GM18499 (cell line): ENCODE measurements around the gene TOP3B.
"Not testable (repeated sequence)": the region's sequence is repeated elsewhere in the genome, so short reads cannot be mapped to it uniquely, and the experiment has no call there.

ENCODE experiments used
- ATAC-seq: cut with Tn5 transposase; IDR thresholded peaks from one replicate; pipeline ENCODE4 v1.9.1; 2021; ENCODE audit warnings: moderate number of reproducible peaks; ENCODE audit not compliant: insufficient read depth, unreplicated experiment

Gene TOP3B

GRCh38 chr22:21947040-21948014, 35.3 kb downstream of the TOP3B start:
- no peak for ATAC-seq

DNA sequence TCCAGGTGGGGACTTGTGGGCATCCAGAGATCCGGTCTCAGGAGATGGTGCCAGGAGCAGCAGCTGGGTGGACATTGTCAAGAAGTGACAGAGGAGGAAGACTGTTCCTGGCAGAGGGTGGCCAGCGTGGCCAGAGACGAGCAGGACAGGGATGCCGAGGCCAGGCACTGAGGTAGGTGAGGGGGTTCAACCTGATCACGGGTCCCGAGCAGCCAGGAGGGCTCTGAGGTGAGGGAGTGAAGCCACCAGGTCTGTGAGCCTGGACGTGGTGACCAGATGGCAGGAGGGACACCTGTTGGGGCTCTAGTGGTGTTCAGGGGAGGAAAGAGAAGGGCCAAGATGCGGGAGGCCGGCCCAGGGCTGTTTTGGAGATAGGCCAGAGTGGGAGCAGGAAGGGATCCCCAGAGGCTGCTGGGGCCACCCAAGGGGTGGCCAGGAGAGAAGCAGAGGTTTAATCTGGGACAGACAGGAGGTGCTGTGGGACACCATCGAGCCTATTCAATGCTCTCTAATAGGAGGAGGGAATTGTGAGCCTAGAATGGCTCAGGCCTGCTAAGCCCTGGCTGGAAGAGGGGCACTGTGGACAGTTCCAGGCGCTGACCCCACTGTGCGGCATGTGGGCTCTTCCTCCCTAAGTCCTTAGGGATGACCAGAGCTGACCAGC, 36.2 kb downstream of the TOP3B start:
- no peak for ATAC-seq

- no peak for ATAC-seq
Observed at GRCh38 chr22:21945453-21946261, 36.9 kb downstream of the TOP3B start.

DNA sequence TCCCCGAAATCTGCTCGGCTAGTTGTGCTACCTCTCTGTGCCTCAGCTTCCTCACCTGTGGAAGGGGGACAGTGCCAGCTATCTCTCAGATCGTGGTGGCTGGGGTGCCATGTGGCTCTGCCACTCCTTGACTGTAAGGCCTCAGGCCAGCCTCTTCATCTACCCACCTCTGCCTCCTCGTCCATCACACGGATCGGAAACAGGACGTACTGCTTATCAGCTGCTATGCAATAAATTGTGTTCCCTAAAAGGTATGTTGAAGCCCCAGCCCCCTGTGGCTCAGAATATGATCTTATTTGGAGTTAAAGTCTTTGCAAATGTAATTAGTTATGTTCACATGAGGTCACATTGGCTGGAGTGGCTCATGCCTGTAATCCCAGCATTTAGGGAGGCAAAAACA, 37.7 kb downstream of the TOP3B start:
- no peak for ATAC-seq

DNA sequence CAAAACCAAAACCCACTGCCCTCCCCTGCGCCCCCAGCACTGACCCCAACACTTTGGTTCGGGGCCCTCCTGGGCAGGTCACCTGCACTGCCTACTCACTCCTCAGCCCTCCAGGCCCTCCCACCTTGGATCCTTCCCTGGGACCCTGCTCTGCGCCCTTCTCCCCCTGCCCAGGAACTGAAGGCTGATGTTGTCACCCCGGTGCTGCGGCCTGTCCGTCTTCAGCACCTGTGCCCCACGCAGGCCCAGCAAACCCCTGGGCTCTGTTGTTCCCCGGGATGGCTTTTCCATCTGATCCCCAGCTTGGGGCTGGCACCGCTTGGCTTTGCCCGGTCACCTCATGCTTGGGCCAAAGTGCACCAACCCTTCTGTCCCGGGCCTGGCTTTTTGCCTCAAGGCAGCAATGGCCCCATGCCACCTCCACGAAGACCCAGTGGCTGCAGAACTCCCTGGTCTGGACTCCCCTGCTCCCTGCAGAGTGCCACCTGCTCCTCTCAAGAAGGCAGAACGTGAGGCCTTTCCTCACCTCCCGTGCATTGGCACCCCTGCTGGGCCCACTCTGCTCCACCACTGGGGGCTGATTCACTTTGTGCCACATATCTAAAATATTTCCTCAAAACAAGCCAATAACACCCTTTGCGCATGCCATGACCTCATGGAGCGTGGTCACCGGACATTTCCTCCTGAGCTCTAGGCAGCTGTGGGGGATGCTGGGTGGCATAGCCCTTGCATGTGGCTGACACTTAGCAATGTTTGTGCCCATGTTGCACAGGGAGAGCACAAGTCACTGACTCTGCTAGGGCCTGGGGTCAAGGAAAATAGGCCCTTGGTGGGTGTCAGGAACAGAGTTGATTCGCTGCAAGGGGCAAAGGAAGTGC, 38.8 kb downstream of the TOP3B start:
- ATAC-seq = no peak

DNA sequence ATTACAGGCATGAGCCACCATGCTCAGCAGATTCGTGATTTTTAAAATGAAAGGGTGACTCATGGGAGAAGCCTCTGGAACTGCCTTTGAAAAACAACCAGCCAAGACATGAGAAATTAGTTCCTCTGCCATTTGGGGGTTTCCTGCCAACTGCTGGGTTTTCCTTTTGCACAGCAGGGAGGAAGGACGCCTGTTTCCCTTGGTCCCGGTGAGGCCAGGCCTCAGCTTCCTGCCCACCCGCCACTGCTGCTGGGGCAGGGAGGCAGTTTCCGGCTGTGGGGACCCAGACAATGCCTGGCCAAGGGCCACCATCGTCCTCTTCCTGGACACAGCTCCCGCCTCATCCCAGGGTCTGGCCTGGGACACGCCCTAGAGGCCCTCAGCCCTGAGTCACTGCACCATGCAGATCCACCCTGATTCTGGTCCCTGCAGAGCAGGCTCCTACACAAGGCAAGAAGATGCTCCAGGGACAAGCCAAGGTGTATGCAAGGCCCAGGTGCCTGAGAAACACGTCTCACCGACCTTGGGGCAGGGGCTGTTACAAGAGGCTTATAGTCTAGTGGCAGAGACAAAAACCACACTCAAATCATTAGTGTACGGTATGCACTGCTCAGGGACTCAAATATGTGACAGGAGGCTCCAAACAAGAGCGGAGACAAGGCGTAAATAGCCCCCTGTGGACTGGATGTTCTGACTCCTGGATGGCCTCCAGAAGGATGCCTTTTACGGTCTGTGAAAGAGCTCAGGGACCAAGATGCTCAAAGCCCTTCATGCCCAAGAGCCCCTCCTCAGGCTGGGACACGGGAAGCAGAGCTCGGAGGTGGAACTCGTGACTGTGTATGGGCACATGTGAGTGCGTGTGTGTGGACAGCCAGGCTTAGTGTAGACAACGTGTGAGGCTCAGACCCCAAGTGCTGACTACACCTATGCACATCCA, 39.9 kb downstream of the TOP3B start:
- no peak for ATAC-seq

DNA sequence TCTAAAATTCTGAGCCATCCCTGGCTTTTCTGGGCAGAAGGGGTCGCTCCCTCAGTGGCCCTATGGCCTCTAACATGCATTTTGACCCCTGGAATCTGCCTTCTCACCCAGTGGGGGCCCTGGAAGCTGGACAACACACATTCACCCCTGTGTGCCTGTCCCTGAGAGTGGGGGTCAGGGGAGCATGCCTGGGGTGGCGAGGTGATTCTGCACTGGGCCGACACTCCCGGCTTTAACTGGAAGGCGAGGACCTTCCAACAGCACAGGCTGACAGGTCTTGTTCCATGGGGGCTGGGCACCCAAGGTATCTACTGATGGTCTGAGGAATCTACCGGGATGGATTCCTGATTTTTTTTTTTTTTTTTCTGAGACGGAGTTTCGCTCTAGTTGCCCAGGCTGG, 40.7 kb downstream of the TOP3B start:
- ATAC-seq = no peak

DNA sequence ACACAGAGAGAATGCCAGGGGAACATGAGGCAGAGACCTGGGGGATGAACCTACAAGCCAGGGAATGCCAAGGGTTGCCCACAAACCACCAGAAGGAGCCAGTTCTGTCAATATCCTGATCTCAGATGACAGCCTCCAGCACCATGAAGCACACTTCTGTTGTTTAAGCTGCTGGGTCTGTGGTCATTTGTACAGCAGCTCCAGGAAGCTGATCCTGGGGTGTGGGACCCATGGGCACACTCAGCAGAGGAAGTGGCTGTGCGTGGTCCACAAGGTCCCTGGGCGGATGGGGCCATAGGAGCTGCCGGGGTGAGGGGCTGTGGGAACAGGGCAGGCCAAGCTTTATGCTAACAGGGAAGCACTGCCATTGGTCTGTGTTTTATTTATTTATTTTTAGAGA, 42.1 kb downstream of the TOP3B start:
- no peak for ATAC-seq

GRCh38 chr22:21939935-21940334, 42.7 kb downstream of the TOP3B start:
- ATAC-seq = not testable (repeated sequence)

GRCh38 chr22:21939461-21939913, 43.1 kb downstream of the TOP3B start:
- ATAC-seq = no peak

- no peak for ATAC-seq
Observed at GRCh38 chr22:21938906-21939305, 43.7 kb downstream of the TOP3B start.

- no peak for ATAC-seq
Observed at GRCh38 chr22:21938071-21938822, 44.3 kb downstream of the TOP3B start.

DNA sequence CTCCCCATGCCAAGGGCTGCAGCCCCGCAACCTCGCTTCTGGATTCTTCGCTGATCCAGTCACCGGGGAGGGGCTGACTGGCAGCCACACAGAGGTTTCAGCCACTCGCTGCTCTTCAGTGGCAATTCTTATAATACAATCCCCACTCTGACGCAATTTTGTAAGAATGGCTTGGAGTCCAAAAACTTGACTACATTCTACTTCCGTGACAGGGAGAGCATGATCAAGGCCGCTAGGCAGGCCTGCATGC, 44.8 kb downstream of the TOP3B start:
- no peak for ATAC-seq

DNA sequence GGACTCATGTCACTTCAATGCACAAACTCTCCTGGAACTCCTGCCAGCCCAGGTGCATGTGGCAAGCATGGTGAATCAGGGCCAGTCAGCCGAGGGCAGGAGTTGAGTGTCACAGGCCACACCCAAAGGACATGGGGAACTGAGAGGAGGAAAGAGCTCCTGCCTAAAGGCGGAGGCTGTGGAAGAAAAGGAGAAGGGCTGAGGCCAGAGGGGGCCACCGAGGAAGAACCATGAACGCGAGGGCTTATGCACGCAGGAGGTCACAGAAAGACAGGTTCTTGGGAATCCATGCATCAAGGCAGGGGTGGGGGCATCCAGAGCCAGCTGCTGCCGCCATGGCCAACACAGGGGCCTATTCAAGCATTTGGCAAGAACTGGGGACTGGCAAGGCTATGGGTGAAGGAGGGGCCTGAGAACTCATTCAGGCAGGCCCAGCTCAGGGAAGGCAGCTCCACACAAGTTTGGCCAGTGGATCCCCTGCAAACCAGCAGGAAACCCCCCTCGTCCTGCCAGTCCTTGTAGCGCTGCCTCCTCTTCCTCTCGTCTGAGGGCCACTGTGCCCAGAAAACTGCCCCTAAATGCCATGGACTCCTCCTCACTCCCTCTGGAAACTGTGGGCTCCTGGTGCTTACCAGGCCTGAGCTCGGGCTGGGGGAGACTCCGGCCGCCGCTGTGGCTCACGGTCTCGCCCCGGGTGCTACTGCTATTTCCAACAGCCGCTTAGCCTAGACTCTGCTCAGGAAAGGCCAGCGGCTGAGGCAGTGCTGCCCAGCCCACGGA, 45.4 kb downstream of the TOP3B start:
- no peak for ATAC-seq

DNA sequence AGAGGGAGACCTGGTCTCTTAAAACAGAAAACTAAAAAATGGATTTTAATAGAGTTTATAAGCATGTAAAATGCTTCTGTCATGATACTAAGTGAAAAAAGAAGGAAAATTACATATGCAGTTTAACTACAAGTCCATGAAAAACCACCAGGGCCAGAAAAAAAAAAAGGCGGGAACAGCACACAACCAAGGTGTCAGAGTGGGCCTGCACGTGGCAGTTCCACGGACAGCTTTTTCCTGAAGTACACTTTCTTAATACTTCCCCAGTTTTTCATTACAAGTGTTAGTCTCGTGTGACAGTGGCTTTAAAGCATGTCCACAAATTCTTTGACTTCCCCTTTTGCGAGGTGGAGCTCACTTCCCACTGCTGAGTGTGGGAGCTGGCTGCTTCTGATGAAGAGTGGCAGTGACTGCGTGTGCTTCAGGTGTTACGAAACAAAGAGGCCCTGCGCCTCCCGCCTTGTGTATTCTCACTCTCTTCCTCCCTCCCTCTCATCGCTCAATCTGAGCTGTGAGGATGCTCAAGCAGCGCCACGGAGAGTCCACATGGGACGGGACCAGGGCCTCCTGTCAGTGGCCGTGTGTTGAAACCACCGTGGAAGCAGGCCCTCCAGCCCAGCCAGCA, 46.3 kb downstream of the TOP3B start:
- no peak for ATAC-seq

- ATAC-seq = no peak
Observed at GRCh38 chr22:21933910-21934309, 48.7 kb downstream of the TOP3B start.

DNA sequence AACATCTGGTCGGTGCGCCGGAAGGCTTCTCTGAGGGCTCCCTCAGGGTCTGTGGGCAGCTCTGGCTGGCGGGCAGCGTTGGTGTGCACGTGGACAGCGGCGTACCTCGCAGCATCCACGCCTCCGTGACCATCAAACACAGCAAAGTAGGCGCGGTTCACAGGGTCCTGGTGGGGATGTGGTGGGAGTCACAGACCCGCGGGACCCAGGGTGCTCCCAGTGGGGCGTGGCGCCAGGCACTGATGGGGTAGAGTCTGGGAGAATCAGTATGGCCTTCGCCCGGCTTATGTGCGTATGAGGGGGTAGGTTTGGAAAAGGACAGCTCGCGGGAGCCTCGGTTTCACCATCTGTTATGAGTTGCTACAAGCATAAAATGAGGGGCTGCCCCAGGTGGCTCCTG, 49.2 kb downstream of the TOP3B start:
- ATAC-seq = no peak
